Activated T-cell treated with anti-CD3 and anti-CD28 coated beads, Interleukin-2, amount 50 U/mL, for 48 hours (primary cell): ENCODE measurements around the gene PDE6C.
"Not testable (repeated sequence)": the region's sequence is repeated elsewhere in the genome, so short reads cannot be mapped to it uniquely, and the experiment has no call there.

ENCODE experiments used
- DNase-seq, 2 experiments: peaks; one replicate each; pipeline ENCODE4 v3.0.0-alpha.2; 2020

The PDE6C gene

DNA sequence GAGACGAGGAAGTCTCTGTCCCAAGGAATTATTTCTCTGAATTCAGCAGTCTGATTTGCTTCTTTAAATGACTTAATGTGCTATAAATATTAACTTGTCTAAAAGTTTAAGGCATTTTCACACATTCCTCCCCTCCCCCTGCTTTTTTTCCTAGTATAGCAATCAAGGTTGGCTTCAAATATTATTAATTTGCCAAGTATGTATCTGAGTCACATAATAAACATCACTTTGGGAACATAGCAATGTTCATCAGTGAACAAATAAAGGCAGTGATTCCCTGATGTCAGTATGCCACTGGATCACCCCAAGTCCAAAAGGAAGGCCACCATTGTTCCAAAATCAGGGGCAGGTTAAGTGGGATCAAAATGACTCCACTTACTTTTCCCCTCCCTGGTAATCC, 40.5 kb downstream of the PDE6C start:
- no peak for DNase-seq

DNA sequence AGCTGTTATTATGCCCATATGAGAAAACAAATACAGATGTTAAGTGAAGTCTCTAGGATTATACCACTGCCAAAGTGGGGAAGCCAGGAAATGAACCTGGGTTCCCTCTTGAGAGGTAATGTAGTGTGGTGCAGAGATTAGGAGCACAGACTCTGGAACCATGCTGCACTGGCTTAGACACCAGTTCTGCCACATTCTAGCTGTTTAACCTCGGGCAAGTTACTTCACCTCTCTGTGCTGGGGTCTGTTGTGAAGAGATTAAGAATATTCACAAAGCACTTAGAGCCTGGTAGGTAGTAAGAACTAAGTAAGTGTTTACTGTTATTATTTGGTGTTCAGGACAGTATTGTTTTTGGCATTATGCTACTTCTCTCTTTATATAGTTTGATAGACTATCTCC, 41.9 kb downstream of the PDE6C start:
- DNase-seq: no peak

DNA sequence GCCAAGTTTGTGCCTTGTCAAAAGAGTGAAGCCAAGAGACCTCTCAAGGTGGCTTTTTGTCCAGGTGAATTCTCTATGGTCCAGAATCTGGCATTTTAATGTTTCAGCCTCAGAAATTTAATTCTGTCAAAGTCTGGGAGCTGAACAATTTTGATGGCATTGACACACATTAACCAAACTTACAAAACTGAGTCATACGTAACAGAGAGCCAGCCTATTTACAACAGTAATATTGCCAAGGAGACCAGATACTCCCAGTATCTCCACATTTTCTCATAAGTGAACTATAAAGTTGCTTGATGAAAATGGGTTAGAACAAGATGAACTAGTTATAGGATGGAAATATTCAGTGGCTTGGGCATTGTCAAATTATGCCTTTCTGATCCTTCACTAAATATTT, 43.8 kb downstream of the PDE6C start:
- no peak for DNase-seq

DNA sequence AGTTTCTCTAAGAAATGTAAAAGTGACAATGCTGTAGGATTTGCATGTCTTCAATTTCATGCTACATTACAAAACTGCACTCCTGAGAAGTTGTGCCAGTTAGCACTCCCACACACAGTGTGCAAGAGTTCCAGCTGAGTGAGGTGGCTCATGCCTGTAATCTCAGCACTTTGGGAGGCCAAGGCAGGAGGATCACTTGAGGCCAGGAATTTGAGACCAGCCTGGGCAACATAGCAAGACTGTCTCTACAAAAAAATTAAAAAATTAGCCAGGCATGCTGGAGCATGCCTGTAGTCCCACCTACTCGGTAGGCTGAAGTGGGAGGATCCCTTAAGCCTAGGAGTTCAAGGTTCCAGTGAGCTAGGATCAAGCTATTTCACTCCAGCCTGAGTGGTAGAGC, 45.4 kb downstream of the PDE6C start:
- no peak for DNase-seq

DNA sequence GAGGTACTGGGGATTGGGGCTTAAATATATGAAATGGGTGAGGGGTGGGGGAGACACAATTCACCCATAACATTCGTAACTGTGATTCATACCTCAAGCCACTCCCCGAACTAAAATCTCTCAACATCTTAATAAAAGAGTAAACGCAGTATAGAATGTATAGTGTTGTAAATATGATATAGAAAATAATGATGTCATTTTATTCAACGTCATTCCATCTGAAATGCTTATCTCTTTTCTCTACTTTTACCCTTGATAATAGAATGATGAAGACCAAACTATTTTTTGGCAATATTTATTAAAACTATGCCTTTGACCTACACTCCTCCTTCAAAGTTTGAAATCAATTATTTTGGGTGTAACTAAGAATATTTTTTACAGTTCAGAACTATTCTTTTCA, 53.7 kb downstream of the PDE6C start:
- DNase-seq: no peak

DNA sequence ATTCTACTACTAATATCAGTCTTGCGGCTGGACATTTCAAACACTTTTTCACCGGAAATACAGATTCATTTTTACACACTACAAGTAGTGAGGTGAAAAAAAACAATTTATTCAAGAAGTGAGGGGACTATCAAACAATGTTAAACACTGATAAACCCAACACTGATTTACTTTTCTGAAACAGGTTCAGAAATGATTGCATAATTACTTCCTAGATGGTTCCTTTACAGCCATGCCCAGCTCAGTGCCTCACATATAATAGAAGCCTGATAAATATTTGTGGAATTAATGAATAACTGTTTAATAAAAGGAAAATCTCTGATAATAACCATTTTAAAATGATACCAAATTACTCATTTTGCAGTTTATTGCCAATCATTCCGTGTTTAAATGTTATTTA, 55.5 kb downstream of the PDE6C start:
- no peak for DNase-seq

DNA sequence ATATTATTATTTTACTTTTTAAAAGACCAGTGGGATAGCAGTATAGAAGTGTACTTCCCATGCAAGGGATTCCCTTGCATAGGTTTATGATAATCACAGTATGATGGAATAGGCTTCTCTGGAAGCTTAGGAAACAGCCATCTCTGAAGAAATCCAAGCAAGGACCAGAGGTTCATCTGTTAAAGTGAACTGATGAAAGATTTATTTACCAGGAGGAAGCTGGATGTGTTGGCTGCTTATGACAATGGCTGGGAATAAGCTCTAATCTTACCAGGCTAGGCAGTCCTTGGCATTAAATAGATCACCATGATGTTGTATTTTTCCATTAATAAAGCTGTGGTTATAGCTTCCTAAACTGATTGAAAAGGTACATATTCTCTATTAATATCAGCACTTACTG, 58.0 kb downstream of the PDE6C start:
- DNase-seq: no peak

DNA sequence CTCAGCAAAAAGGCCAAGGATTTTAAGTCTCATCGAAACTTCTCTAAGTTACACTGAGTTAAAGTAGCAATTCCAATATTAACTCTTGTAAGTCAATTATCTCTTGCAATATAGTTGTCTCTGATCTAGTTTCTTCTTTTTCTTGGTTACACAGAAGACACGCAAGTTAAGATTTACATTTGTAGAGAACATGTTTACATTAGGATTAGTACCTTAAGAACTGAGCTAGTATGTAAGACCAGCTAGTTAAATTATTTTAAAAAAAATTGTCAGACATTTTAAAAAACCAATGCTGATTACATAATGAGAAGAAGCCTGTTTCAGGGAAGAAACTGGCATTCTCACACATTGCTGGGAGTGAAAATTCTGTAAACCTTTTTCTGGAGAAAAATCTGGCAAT, 58.7 kb downstream of the PDE6C start:
- DNase-seq: no peak

DNA sequence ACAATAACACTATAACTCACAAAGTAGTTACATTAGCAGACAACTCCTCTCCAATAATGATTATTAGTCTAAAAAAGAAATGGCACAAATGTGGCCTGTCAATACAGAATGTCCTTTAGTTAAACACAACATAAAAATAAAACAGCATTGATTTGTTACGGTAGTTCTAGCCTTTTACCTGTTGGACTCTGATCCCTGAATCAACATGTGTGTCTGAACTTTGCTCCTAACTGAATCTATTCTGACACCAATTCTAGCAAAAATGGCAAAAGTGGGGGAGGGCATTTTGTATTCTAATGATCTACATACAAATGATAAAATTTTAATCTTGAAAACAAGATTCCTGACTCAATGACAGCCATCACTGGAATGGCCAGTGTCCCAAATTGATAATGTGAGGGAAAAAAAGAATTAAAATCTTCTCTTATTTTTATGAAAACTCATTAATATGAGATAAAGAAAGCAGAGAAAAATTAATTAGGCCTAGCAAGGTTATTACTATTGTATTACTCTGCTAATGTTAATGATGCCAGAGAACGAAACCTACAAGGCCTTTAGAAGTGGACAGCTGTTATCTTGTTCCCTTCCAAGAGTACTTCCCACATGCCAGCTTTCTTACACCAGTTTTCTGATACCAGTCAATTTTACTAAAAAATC, 59.8 kb downstream of the PDE6C start:
- DNase-seq: no peak

DNA sequence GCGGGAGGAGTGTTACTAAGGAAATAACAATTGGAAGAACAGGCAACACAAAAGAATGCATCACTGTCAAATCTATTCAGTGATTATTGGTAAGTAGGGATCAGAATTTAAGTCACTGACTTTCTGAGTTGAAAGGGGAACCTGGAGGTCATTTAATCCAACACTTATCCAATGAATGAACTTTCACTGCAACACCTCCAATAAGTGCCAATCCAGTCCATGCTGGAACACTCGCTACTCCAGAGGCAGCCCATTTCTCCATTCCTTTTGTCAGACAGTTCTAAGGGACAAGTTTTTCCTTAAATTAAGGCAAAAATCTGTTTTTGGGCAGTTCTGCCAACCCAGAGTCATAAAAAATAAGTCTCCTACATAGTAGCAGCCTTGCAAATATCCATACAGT, 60.6 kb downstream of the PDE6C start:
- no peak for DNase-seq

DNA sequence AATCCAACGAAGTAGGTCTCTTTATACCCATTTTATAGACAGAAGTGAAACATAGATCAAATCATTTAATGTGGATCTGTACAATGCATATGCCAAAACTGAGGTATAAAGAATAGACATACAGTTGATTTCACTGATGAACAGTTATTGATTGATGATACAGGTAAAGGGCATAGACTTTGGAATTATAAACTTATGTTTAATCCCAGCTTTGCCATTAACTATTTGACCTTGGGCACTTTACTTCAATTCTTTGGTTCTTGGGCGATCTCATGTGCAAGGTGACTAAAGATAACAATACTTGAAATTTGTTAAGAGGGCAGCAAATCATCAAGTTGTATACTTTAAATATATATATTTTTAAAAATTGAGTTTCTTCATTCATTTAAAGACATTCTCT, 61.5 kb downstream of the PDE6C start:
- DNase-seq: no peak

DNA sequence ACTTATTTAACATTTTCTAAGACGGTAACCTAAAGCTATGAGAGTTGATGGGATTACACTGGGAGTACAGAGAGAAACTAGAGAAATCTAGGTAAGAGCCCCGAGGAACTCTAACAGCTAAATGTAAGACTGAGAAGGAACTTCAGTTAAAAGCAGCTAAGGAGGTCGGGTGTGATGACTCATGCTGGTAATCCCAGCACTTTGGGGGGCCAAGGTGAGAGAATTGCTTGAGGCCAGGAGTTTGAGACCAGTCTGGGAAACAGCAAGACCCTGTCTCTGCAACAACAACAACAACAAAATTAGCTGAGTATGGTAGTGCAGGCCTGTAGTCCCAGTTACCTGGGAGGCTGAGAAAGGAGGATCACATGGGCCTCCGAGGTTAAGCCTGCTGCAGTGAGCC, 66.0 kb downstream of the PDE6C start:
- DNase-seq: no peak

DNA sequence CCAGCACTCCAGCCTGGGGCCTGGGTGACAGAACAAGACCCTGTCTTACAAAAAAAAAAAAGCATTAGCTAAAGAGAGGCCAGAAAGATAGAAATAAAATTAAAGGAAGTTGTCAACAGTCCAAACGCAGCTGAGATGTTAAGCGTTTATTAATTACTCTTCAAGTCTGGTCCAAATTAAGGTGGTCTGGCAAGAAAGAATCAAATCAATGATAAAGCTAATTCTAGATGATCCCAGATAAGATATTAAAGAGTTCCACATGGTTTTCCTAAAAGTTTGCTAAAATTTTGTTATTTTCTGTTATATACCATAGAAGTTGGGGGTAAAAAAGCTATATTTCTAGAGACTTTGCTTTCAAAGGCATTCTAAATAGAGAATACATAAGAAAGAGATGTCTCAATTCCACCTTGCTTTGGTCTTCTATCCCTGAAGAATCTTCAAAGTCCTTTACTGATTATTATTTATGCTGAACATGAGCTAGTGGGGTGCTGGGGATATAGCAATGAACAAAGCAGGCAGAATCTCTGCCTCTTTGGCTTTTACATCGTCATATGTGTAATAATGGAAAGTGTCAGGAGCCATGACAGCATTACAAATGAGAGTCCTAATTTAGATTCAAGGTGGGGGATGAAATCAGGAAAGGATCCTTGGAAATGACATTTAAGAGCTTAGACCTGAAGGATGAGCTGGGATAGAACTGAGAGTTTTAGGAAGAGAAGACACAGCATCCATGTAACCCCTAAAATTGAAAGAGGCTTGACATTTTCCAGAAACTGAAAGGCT, 66.7 kb downstream of the PDE6C start:
- DNase-seq: no peak

DNA sequence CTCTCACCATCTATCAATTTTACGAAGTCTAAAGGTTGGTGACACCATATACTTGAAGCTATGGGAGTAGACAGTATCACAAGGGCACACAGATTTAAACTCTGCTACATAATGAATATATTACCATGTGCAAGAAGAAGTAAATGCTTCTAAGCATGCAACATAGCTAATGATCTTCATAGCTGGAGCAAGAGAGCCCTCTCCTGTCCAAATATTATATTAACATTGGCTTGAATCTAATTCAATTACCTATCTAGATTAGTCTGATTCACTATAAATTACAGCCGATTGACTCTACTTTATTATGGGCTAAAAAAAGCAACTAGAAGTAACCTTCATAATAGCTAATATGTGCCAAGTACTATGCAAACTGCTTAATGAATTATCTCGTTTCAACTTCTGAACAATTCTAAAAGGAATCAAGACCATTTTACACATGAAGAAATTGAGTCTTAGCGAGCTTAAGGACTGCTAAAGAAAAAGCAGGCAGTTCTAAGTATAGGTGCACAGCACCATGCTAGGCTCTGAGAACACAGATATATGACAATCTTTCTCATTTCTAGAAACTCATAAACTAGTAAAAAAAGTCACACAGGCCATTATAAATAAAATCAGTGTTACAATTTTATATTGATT, 68.2 kb downstream of the PDE6C start:
- no peak for DNase-seq

DNA sequence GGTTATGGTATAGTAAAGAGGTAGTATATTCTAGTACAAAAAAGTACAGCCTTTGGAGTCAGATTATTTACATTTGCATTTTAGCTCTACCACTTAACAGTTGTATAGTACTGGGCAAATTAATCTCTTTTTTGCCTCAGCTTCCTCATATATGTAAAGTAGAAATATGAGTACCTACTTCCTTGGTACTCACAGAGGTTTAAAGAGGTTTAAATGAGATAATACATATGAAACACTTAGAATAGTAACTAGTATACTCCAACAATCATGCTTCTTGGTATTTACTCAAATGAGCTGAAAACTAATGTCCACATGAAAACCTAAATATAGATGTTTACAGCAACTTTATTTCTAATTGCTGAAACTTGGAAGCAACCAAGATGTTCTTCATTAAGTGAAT, 75.4 kb downstream of the PDE6C start:
- DNase-seq: no peak

DNA sequence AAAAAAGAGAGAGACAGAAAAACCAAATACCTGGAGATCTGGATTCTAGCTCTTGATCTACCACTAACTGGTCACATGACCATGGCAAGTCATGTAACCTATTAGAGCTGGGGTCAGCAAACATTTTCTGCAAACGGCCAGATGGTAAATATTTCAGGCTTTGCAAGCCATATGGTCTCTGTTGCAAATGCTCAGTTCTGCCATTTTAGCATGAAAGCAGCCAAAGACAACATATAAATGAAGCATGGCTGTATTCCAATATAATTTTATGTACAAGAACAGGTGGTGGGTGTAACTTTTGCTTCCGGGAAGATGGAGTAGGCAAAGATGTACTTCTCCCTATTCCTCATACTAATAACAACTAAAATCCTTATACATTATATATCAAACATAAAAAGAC, 83.4 kb downstream of the PDE6C start:
- no peak for DNase-seq

DNA sequence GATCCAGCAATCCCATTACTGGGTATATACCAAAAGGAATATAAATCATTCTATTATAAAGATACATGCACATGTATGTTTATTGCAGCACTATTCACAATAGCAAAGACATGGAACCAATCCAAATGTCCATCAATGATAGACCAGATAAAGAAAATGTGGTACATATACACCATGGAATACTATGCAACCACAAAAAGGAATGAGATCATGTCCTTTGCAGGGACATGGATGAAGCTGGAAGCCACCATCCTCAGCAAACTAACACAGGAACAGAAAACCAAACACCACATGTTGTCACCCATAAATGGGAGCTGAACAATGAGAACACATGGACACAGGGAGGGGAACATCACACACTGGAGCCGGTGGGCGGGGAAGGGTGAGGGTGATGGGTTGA, 84.2 kb downstream of the PDE6C start:
- DNase-seq: not testable (repeated sequence)

DNA sequence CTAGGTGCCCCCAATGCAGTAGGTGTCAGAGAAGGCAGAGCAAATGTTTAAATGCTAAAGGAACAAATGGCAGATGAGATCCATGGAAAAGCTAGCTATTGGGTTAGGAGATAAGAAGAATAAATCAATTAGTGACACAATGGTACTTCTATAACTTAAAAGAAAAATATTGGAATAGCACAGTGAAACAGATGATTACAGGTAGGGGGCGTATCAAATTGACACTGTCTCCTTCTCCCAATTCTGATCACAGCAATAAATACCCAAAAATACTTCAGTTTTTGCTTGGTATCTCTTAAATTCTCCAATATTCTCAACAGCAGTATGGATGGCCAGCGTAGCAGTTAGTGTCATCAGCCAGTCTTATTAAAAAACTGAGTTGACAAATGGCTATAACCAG, 84.9 kb downstream of the PDE6C start:
- DNase-seq: no peak

DNA sequence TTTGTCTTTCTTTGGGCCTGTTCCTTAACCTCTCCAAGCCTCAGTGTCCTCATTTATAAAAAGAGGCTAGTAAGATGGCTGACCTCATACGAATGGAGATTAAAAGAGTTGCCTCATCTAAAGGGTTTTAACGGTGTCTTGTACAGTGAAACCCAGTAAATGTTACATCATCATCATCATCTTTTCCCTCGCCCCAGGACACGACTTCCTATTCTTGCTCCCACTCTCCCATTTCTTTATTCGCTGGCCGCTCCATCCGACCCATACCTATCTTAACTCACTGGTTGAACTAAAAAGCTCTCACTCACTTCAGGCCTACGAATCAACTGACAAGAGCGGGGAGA, 89.5 kb downstream of the PDE6C start:
- peak; percentile 35 to 39 for DNase-seq

DNA sequence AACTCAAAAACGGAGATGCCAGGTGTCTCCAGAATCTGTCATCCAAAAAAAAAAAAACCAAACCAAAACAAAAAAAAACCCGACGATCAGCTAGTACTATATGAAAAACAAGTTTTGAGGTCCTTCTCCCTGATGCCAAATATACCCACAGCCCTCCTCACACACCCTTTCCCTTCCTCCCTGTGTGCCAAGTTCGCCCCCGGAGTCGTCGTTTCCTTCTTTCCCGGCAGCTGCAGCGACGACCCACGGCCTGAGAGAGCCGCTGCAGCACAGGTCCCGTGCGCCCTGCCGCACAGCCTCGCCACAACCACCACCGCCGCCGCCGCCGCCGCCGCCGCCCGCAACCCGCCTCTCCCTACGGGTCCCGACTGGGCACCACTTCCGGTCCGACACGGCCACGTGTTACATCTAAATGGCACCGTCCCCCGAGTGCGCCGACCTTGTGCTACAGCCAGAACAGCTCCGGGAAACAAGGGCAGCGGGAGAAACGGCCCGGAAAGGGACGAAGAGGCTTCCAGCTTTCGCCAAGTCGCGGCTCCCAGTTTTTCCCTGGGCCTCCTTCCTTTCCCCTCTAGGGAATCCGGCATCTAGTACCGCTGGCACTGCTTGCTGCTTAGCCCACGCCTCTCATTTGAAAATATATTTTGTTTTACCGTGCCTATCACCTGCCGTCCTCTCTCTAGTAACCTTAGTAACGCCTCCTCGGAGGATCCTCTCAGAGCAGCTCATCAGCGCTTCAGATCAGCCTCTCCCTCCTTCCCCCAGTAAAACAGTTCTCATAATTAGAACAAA, 90.1 kb downstream of the PDE6C start, which contains the start of gene FRA10AC1:
TSS of gene FRA10AC1 (minus strand) at position 383 of the 792 bp plus-strand sequence. CDS start 2,486 bp downstream, outside the sequence.
- peak; percentile 95 to 96 for DNase-seq

DNA sequence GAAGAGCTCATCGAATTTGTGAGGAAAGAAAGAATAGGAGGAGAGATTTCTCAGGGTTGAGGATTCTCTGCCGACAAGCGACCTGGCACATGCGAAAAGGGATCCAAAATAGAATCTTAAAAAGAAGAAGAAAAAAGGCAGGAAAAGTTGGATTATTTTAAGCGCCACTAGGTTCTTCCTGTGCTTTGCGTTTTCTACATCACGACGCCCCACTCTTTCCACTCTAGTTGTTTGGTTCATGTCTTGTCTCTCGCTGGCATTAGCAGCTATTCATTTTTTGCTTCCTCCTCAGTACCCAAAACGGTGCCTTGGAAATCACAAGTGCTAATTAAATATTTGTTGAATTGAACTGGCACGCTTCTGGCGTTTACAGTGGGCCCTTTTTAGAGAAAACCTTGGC, 90.7 kb downstream of the PDE6C start:
- peak in 1 of 2 experiments; percentile 27 for DNase-seq

DNA sequence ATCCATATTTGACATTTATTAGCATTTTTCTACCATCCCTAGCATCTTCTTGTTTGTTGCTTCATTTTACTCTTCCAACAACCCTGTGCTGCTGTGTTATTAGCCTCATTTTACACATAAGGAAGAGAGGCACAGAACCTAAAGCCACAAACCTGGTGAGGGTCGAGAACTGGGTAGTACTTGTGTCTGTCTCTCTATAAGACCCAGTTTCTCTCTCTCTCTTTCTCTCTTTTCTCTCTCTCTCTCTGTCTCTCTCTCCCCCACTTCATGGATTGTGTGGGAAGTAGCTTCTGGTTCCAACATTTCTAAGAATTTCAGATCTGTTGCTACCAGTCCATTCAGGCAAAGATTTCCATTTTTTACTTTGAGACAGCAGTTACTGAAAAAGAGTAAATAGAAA, 91.5 kb downstream of the PDE6C start:
- DNase-seq: no peak

DNA sequence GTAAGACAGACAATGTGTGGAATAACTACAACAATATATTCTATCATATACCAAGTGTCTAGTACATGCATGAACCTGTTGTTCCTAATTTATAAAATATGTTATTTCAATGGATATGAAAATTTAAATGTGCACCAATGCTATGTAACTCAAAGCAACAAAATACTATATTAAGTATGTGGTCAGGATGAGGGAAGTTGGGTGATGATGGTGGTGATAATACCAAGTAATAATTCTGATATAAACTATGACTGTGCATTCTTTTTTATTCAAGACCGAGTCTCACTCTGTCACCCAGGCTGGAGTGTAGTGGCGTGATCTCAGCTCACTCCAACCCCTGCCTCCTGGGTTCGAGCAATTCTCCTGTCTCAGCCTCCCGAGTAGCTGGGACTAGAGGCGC, 92.1 kb downstream of the PDE6C start:
- no peak for DNase-seq

DNA sequence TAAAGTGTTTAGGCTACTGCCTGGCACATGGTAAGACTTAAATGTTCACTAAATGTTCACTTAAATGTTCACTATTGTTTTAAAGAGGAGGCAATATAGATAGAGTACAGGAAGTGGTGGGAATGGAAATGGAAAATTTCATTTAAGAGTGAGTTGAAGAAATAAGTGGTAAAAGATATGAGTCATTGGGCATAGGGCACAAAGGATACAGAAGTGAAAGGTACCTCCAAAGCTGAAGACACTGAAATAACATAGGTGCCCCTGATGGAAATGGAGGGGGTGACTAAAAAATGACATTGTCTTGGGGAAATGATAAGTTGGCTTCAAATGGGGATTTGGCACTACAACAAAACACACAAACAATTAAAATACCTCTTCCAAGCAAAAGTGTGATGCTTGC, 95.3 kb downstream of the PDE6C start:
- no peak for DNase-seq
